Cardiac muscle cell (in vitro differentiated cells and primary cell): ENCODE results near the gene SYT11. TPM values are rescaled to one million over a fixed set of nuclear protein-coding genes. Genes with fewer than 3 reads are reported as not detected.
A peak's percentile ranks its signal among the peaks of the same experiment; 100 is the strongest.

Experiments
- DNase-seq, 2 donors: peaks; one replicate each; pipeline versions ENCODE4 v3.0.0 to v3.0.0-alpha.2; 2010 to 2017; ENCODE audit warnings: low read depth in 1 of 2, low spot score in 1 of 2
- H3K27ac ChIP-seq: fragments of 200-600 bp; sonication (generic); 2 replicates; pipeline ENCODE4 v1.5.1; 2016
- H3K27me3 ChIP-seq: fragments of 200-600 bp; sonication (generic); 2 replicates; pipeline ENCODE4 v1.6.0; 2016; ENCODE audit warnings: control low read depth
- H3K36me3 ChIP-seq: fragments of 200-600 bp; sonication (generic); 2 replicates; pipeline ENCODE4 v1.5.1; 2016; ENCODE audit warnings: control low read depth
- H3K4me1 ChIP-seq: fragments of 200-600 bp; sonication (generic); 2 replicates; pipeline ENCODE4 v1.8.1; 2017; ENCODE audit warnings: low read depth, mild to moderate bottlenecking, mixed run types
- H3K4me3 ChIP-seq: fragments of 200-600 bp; sonication (generic); 2 replicates; pipeline ENCODE4 v1.5.1; 2016; ENCODE audit warnings: mild to moderate bottlenecking
- H3K9me3 ChIP-seq: fragments of 200-600 bp; sonication (generic); 2 replicates; pipeline ENCODE4 v1.5.1; 2017; ENCODE audit warnings: low read depth, mild to moderate bottlenecking, control low read depth
- polyA plus RNA-seq: library from polyadenylated mRNA; unstranded; fragments of >200 nt; fragmentation: Nextera tagmentation; extraction: Ambion mirVana; gene quantifications from 2 replicates; pipeline ENCODE4 v1.2.1, GENCODE V29; 2016
- total RNA-seq: library from RNA; depleted of rRNA; stranded (reverse); fragments of >200 nt; gene quantifications from 2 replicates; pipeline ENCODE4 v1.2.3, GENCODE V29; 2016
- TF ChIP-seq, protein P1 (sequence below): IDR thresholded peaks from 2 replicates; pipeline ENCODE4 v1.5.1; 2012; ENCODE audit warnings: low read depth, mild to moderate bottlenecking, low read length

The SYT11 gene
- total and polyA plus RNA-seq, 2 experiments from 2014 or later: 2.3 to 2.5 TPM

GRCh38 chr1:155867766-155868165 is 8.4 kb downstream of the SYT11 start:
- Histone ChIP-seq H3K36me3 (no peaks in the 10 kb centered on the region), H3K4me1 (no peaks in the 10 kb centered on the region), H3K4me3 (no peak overlapping the region), H3K27me3 (peaks cover 6% of the 10 kb centered on the region), H3K9me3 (no peaks in the 10 kb centered on the region), H3K27ac (no peak overlapping the region)
- TF ChIP-seq, protein P1, sequence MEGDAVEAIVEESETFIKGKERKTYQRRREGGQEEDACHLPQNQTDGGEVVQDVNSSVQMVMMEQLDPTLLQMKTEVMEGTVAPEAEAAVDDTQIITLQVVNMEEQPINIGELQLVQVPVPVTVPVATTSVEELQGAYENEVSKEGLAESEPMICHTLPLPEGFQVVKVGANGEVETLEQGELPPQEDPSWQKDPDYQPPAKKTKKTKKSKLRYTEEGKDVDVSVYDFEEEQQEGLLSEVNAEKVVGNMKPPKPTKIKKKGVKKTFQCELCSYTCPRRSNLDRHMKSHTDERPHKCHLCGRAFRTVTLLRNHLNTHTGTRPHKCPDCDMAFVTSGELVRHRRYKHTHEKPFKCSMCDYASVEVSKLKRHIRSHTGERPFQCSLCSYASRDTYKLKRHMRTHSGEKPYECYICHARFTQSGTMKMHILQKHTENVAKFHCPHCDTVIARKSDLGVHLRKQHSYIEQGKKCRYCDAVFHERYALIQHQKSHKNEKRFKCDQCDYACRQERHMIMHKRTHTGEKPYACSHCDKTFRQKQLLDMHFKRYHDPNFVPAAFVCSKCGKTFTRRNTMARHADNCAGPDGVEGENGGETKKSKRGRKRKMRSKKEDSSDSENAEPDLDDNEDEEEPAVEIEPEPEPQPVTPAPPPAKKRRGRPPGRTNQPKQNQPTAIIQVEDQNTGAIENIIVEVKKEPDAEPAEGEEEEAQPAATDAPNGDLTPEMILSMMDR: no peak
- no peak for DNase-seq

DNA sequence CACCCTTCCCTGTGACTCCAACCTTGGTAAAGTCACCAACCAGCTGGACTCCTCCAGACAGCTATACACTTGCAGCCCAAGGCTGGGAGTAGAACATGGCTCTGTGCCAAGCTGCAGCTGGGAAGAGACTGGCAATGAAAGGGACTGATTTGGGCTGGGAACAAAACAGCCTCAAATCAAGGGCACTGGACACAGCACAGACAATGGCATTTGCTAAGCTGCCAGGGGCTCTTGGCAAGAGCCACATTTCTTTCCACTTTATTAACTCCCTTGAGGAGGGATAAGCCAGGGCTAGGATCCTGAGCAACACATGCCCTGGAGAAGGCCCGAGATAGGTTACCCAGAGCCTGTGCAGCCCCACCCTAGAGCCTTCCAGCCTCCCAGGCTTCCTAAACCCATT is 12.0 kb downstream of the SYT11 start:
- no peaks in the 10 kb centered on the region for H3K4me1 ChIP-seq

GRCh38 chr1:155872527-155872926 is 13.2 kb downstream of the SYT11 start:
- TF ChIP-seq, protein P1: no peak
- no peaks in the 10 kb centered on the region for H3K4me1 ChIP-seq
- no peak overlapping the region for H3K4me3 ChIP-seq
- no peaks in the 10 kb centered on the region for H3K9me3 ChIP-seq
- H3K27me3 ChIP-seq: no peaks in the 10 kb centered on the region
- H3K27ac ChIP-seq: no peak overlapping the region
- no peaks in the 10 kb centered on the region for H3K36me3 ChIP-seq
- DNase-seq: no peak

More for the DNA sequence above, 12.0 kb downstream of the SYT11 start:
- Histone ChIP-seq H3K4me3 (no peak overlapping the region), H3K36me3 (no peaks in the 10 kb centered on the region), H3K9me3 (no peaks in the 10 kb centered on the region), H3K27ac (no peak overlapping the region), H3K27me3 (no peaks in the 10 kb centered on the region)
- peak; percentile 14 to 44 for DNase-seq
- TF ChIP-seq, protein P1: no peak

DNA sequence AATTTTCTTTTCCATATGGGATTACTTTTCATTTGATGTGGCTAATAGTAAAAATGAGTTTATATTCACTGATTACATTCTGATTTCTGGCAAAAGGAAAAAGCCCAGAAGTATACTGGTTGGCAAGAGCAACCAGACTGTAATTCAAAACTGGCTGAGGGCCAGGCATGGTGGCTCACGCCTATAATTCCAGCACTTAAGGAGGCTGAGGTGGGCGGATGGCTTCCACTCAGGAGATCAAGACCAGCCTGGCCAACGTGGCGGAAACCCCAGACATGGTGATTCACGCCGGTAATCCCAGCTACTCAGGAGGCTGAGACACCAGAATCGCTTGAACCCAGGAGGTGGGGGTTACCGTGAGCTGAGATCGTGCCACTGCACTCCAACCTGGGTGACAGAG is 14.5 kb downstream of the SYT11 start:
- Histone ChIP-seq H3K27me3 (no peaks in the 10 kb centered on the region), H3K4me3 (no peak overlapping the region), H3K4me1 (no peaks in the 10 kb centered on the region), H3K27ac (no peak overlapping the region), H3K9me3 (no peaks in the 10 kb centered on the region), H3K36me3 (no peaks in the 10 kb centered on the region)
- DNase-seq: peak in 1 of 2 donors; percentile 32
- TF ChIP-seq, protein P1: no peak

GRCh38 chr1:155877945-155878344 is 18.6 kb downstream of the SYT11 start:
- TF ChIP-seq, protein P1: no peak
- DNase-seq: no peak
- H3K4me1 ChIP-seq: no peaks in the 10 kb centered on the region
- no peaks in the 10 kb centered on the region for H3K36me3 ChIP-seq
- no peak overlapping the region for H3K27ac ChIP-seq
- no peaks in the 10 kb centered on the region for H3K27me3 ChIP-seq
- H3K9me3 ChIP-seq: no peaks in the 10 kb centered on the region
- H3K4me3 ChIP-seq: no peak overlapping the region

DNA sequence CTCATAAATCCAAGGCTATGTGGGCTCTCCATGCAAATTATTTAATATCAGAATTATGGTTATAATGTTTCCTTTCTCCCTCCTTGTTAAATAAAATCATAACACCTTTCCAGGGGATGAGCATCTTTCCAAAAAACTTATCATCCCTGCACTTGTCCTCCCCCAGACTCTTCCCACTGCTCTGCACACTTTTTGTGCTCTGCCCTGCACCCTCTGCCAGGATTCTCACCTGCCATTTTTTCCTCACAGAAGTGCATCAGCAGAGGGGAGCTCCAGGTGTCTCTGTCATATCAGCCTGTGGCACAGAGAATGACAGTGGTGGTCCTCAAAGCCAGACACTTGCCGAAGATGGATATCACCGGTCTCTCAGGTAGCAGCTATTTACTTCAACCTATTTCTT is 20.9 kb downstream of the SYT11 start:
- no peak overlapping the region for H3K4me3 ChIP-seq
- H3K27me3 ChIP-seq: no peaks in the 10 kb centered on the region
- H3K4me1 ChIP-seq: peaks cover 4% of the 10 kb centered on the region
- no peak for DNase-seq
- TF ChIP-seq, protein P1: no peak
- H3K27ac ChIP-seq: no peak overlapping the region
- H3K36me3 ChIP-seq: no peaks in the 10 kb centered on the region
- no peaks in the 10 kb centered on the region for H3K9me3 ChIP-seq
